GM12873 (cell line): ENCODE data around the gene SLC22A25.

ENCODE experiments used
- TF ChIP-seq, protein P1 (sequence below): IDR thresholded peaks from 2 replicates; pipeline ENCODE4 v1.5.1; 2012; ENCODE audit warnings: low read depth, mild to moderate bottlenecking, moderate library complexity, low read length, control low read depth; ENCODE audit not compliant: insufficient read depth; ENCODE audit errors: missing control alignments

Gene SLC22A25

DNA sequence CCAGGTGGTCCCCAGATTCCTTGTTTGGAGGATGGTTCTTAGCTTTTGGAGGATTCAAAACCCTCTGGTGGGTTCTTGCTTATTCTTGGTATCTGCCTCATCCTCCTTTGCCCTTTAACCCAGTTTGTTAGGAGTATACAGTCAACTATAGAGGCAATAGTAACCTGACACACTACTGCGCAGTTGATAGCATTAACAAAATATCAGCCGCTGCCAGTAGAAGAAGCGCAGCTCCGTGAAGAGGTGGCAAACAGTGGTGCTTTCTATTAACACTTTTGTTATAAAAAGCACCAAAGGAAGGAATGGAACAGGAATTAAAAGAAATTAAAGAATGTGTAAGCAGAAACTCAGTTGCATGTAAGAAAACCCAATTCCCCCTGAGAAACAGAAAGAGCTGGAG is 29.3 kb downstream of the SLC22A25 start:
- TF ChIP-seq, protein P1, sequence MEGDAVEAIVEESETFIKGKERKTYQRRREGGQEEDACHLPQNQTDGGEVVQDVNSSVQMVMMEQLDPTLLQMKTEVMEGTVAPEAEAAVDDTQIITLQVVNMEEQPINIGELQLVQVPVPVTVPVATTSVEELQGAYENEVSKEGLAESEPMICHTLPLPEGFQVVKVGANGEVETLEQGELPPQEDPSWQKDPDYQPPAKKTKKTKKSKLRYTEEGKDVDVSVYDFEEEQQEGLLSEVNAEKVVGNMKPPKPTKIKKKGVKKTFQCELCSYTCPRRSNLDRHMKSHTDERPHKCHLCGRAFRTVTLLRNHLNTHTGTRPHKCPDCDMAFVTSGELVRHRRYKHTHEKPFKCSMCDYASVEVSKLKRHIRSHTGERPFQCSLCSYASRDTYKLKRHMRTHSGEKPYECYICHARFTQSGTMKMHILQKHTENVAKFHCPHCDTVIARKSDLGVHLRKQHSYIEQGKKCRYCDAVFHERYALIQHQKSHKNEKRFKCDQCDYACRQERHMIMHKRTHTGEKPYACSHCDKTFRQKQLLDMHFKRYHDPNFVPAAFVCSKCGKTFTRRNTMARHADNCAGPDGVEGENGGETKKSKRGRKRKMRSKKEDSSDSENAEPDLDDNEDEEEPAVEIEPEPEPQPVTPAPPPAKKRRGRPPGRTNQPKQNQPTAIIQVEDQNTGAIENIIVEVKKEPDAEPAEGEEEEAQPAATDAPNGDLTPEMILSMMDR = no peak

DNA sequence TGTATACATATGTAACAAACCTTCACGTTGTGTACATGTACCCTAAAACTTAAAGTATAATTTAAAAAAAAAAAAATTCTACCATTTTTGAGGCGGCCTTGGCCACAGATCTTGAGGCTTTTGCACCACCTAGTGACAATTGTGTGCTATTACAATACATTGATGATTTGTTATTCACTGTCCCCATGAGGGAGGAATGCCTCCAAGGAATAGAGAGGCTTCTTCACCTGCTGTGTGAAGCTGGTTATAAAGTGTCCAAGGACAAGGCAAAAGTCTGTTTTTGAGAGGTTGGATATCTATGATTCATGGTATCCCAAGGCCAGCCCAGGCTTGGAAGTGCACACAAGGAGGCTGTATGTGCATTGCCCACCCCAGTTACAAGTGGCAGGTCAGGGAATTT is 30.7 kb downstream of the SLC22A25 start:
- TF ChIP-seq, protein P1 = peak; percentile 46

DNA sequence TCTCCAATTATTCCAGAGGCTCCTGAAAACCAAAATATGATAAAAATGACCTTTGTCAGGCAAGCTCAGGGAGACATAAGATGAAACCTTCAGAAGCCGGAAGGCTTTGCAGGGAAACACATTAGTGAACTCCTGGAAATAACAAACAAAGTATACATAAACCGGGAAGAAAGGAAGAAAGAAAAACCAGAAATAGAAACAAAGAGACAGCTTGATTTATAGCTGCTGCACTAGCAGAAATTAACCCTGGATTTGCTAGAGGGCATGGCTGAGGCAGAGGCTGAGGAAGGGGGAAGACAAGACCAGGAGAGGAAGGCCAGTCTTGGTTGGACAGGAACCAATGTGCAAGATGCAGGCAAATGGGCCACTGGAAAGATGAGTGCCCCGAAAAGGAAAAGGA is 33.3 kb downstream of the SLC22A25 start:
- TF ChIP-seq, protein P1 = no peak
